MM.1S (cell line): ENCODE measurements around the gene MAFB.

Source experiments
- CTCF ChIP-seq: fragments of 300-600 bp; sonication (generic); IDR thresholded peaks from 2 replicates; pipeline ENCODE4 v1.5.1; 2016; ENCODE audit warnings: antibody characterized with exemption, low read length, mixed read lengths
- EZH2 ChIP-seq: fragments of 300-600 bp; sonication (generic); optimal IDR thresholded peaks from 2 replicates; pipeline ENCODE3; 2017; ENCODE audit warnings: low read depth, mild to moderate bottlenecking, antibody characterized with exemption, low read length, mixed read lengths
- EZH2phosphoT487 ChIP-seq: fragments of 300-600 bp; sonication (generic); IDR thresholded peaks from 2 replicates; pipeline ENCODE4 v1.6.1; 2018; ENCODE audit warnings: antibody characterized with exemption, low read length

- no peak for TF ChIP-seq CTCF
- TF ChIP-seq EZH2 = no peak
- no peak for TF ChIP-seq EZH2phosphoT487
Measured at GRCh38 chr20:40654876-40655275, 34.2 kb downstream of the MAFB start.
